ENCODE data around the gene CHRNA4.

The CHRNA4 gene

GRCh38 chr20:63320041-63320511 is 41.1 kb downstream of the CHRNA4 start:
- DNase-seq (ENCODE audit: low read depth), result no peak

- no peak for DNase-seq (ENCODE audit: low read depth)
Measured at GRCh38 chr20:63319164-63320040, 41.7 kb downstream of the CHRNA4 start.

GRCh38 chr20:63318391-63319163 is 42.6 kb downstream of the CHRNA4 start:
- DNase-seq (ENCODE audit: low read depth), result no peak

DNA sequence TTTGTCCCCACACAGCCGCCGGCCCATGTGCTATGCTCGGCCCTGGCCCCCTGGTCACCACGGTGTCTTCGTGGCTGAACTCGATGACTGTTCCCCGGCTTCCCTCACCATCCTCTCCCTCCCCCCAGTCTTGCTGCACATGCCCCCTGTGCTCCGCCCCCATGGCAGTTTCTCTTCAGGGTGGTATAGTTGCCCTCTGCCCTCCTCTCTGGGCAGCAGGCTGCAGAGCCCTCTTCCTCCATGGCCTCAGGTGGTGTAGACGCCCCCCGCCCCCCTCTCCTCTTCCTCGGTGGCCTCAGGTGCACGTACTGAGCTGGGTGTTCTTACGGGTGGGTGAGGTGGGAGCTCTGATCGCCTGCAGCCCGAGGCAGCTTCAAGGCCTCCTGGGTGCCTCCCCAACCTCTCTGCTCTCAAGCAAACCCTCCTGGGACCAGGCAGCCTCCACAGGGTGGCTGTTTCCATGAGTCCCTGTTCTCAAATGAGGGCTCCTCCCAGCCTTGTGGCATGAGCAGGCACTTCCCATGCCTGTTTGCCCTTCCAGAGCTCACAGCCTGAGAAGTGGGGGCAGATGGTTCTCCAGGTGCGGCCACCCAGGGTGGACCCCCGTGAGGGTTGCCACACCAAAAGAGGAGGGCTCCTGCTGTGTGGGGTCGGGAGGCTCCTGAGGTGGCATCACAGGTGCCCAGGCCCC is 43.4 kb downstream of the CHRNA4 start:
- DNase-seq (ENCODE audit: low read depth), result no peak

- no peak for DNase-seq (ENCODE audit: low read depth)
Measured at GRCh38 chr20:63317061-63317460, 44.1 kb downstream of the CHRNA4 start.

DNA sequence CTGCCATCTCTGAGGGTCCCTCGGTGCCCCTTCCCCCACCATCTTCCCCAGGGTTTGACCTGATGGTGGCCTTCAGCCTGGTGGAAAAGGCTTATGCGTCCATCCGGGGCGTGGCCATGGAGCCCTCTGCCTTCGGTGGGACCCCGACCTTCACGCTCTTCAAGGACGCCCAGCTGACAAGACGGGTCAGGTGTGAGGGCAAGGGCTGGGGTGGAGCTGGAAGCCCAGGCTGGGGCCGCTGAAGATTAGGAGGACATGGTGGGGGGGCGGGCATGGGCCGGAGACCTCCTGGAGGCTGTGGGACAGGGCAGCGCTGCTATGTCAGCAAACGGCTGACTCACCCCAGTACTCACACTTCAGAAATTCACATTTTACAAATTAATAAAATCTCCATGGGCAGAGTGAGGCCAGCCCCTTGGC is 44.6 kb downstream of the CHRNA4 start:
- DNase-seq (ENCODE audit: low read depth), result no peak

DNA sequence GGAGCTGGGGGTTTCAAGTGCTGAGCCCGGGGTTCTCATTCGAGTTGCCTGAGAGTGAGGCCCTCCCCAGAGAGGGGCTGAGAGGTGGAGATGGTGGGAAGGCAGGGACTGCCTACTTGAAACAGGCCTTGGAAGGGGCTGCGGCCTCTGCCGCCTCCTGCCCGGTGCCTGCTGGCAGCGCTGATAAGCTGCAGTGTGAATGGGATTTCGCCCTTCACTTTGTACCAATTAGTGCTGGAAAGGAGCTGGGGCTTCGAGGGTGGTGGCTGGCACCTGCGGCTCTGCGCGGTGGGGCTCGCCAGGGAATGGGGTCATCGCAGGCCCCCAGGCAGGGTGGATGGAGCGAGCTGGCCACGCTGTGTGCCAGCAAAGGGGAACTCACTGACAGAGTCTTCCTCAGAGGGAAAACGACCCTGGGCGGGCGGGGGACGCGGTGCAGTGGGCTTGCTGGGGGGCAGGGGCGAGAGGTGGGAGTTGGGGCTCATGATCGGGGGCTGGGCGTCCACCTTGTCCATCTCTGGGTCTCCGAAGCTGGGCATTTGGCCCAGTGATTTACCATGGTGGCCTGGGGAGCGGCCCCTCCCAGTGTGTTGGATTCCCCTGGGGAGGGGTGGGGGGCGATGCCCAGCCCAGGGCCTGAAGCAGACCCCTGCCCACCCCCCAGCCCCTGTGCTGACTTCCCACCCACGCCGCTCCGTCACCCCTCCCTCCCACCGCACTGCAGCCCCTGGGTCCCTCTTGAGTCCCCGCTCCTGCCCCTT is 45.2 kb downstream of the CHRNA4 start:
- DNase-seq (ENCODE audit: low read depth), result no peak

DNA sequence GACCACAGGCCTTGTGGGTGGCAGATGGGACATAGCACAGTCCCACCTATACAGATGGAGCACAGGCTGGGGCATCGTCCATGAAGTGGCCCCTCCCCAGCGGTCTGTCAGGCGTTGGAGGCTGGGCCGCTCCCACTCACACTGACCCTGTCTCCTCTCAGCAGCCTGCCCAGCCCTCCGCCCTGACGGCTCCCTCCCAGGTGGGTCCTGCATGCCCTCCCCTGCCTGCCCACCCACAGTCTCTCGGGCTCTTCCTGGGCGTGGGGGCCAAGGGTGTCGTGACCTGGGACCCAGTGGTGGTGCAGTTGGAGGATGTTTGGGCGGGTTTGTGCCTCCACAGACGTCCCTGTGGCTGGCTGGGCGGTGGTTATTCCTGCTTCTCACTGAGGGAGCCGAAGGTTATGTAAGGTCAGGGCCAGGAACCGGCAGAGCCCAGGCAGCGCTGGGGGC is 45.9 kb downstream of the CHRNA4 start:
- DNase-seq (ENCODE audit: low read depth), result no peak

DNA sequence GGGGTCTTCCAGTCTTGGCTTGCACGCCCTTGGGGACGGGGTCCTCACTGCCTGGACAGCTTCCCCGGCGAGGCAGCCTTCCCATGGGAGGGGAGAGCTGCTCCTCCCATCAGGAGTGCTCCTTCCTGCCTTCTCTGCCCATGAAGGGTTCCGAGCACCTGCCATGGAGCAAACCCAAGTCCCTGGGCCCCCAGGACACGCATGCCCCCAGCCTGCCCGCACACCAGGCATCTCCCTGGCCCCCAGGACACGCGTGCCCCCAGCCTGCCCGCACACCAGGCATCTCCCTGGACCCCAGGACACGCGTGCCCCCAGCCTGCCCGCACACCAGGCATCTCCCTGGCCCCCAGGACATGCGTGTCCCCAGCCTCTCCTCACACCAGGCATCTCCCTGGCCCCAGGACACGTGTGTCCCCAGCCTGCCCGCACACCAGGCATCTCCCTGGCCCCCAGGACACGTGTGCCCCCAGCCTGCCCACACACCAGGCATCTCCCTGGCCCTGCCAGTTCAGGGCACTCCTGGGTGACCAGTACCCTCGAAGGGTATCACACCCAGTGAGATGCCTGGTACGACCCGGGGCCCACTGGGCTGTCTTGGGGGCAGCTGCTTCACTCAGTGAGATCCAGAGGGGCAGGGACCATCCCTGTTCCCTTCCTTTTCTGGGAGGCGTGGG is 46.4 kb downstream of the CHRNA4 start:
- DNase-seq (ENCODE audit: low read depth), result no peak

GRCh38 chr20:63314015-63314471 is 47.1 kb downstream of the CHRNA4 start:
- no peak for DNase-seq (ENCODE audit: low read depth)

DNA sequence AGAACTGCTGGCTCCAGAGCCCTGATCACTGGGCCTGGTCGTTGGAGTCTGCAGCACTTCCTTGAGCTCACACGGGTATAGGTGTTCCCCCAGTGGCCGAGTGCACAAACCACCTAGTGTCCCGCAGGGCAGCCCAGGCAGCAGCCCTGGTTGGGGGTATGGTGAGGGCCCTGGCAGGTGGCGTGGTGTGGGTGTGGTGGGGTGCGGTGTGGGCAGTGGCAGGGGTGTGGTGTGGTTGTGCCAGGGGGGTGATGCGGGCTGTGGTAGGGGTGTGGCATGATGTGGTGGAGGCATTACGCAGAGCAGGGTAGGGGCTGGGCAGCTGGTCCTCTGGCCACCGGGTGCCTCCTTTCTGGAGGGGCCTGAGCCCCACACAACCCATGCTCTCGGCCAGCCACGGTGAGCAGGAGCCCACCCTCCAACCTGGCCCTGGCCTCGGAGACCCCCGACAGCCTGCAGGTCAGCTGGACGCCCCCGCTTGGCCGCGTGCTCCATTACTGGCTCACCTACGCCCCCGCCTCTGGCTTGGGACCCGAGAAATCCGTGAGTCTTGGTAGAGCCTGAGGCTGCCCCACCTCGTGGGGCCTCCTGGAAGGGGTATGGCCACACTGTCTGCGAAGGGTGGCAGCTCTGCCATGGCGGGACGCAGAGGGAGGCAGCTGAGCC is 47.7 kb downstream of the CHRNA4 start:
- no peak for DNase-seq (ENCODE audit: low read depth)

- DNase-seq (ENCODE audit: low read depth), result no peak
Measured at GRCh38 chr20:63312690-63313348, 48.3 kb downstream of the CHRNA4 start.

DNA sequence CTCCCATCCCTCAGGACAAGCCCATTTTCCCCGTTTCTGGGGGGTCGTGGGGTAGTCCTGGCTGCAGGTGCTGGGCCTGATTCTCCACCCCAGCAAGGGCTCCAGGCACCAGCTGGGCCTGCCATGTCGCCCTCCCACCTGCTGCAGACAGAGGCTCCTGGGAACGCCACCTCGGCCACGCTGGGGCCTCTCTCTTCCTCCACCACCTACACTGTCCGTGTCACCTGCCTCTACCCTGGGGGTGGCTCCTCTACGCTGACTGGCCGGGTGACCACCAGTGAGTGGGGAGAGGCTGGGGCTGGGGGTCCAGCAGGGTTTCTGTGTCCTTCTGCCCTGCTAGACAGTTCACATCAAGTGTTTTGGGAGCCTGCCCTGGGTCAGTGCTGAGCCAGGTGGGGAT is 48.9 kb downstream of the CHRNA4 start:
- DNase-seq (ENCODE audit: low read depth), result no peak

DNA sequence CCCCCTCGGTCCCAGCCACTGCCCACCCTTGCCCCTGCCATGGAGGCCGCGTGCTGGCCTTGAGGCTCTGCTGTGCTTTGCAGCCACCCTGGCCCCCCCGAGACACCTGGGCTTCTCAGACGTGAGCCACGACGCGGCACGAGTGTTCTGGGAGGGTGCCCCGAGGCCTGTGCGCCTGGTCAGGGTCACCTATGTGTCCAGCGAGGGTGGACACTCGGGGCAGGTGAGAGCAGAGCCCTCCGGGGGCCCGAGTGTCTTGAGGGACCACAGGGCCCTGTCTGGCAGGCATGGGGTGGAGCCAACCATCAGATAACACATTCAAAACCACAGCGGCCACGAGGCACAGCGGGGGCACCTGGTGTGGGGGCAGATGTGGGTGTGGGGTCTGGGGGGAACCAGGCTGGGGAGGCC is 49.3 kb downstream of the CHRNA4 start:
- DNase-seq (ENCODE audit: low read depth), result no peak

- DNase-seq (ENCODE audit: low read depth), result no peak
Measured at GRCh38 chr20:63311186-63311832, 49.8 kb downstream of the CHRNA4 start.

DNA sequence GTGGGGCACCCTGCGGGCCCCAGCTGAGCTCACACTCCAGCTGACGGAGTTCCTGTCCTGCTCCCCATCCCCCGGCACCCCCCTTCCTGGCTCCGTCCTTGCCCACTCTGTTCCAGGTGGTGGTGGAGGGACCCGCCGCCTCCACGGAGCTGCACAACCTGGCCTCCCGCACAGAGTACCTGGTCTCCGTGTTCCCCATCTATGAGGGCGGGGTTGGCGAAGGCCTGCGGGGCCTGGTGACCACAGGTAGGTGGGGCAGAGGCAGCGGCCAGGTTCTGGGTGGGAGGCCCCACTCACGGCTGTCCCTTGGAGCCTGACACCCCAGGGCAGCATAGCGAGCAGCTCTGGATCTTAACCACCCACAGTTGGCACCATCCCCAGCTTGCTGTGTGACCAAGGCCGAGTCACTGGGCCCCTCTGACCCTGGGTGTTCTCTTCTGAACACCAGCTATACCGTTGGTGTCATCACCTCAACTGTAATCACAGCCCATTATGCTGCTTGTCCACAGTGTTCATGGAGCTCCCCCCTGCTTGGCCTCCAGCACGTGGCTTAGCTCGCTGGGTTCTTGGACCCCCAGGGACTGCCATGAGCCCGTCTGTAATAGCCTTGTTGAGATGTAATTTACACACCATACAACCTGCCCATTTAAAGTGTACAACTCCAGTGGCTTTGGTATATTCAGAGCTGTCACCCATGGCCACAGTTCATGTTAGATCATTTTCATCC is 50.7 kb downstream of the CHRNA4 start:
- DNase-seq (ENCODE audit: low read depth), result no peak

DNA sequence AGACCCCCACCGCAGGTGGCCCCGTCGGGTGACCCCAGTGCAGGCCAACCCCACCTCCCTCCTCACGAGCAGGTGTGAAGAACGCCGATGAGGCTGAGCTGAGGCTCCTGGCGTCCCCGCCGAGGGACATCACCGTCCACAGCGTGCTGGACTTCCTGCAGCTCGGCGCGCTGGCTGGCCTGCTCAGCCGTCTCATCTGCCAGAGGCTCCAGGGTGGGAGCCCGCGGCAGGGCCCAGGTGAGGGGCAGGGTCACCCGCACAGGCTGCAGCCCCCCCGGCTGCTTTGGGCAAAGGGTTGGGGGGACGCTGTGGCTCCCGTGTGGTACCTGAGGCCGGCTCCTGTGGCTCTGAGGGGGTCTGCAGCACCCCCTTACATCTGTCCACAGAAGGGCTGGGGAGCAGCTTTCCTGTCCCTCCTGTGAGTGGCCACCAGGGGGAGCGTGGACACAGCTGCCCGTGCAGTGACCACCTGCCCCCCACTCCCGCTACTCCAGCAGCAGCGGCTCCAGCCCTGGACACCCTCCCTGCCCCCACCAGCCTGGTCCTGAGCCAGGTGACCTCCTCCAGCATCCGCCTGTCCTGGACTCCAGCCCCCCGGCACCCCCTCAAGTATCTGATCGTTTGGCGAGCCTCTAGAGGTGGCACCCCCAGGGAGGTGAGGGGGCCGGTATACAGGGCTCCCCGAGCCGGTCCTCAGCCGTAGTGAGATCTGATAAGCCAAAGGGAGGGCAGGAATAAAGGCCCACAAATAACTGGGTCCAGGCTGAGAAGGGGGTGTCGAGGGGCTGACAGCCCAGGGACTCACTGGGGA is 51.7 kb downstream of the CHRNA4 start:
- no peak for DNase-seq (ENCODE audit: low read depth)

All from stimulated activated CD8-positive, alpha-beta memory T cell treated with anti-CD3 and anti-CD28 coated beads, Interleukin-15, amount 100 ng/mL, for 24 hours (primary cell).